HL-60 (cell line): ENCODE data around the gene AGBL4.

ENCODE experiments used
- CTCF ChIP-seq: IDR thresholded peaks from one replicate; pipeline ENCODE4 v1.5.1; 2011; ENCODE audit warnings: low read length, control low read depth, inconsistent platforms; ENCODE audit not compliant: insufficient read depth
- POLR2AphosphoS5 ChIP-seq: IDR thresholded peaks from 2 replicates; pipeline ENCODE4 v1.6.1; 2012; ENCODE audit warnings: low read depth
- REST ChIP-seq: IDR thresholded peaks from 2 replicates; pipeline ENCODE4 v1.6.1; 2012; ENCODE audit warnings: low read depth; ENCODE audit not compliant: insufficient replicate concordance
- SPI1 ChIP-seq: IDR thresholded peaks from 2 replicates; pipeline ENCODE4 v1.6.1; 2012; ENCODE audit warnings: low read depth, mild to moderate bottlenecking, borderline replicate concordance

GRCh38 chr1:49234988-49235387 is 788.8 kb downstream of the AGBL4 start:
- no peak for TF ChIP-seq CTCF
- TF ChIP-seq REST, result no peak
- no peak for TF ChIP-seq SPI1
- no peak for TF ChIP-seq POLR2AphosphoS5
